H1 (cell line): ENCODE results near the gene DHDDS. TPM values are rescaled to one million over a fixed set of nuclear protein-coding genes. Genes with fewer than 3 reads are reported as not detected.
A peak's percentile ranks its signal among the peaks of the same experiment; 100 is the strongest.

Source experiments
- CTCF ChIA-PET: fragments of 300-600 bp; sonication (Branson Sonifier 250); formaldehyde crosslinking; loops from one replicate; lab custom pipeline; 2021; ENCODE audit not compliant: partially characterized antibody; lab: Charles Lee
- POLR2A ChIA-PET: fragments of 300-600 bp; sonication (Branson Sonifier 250); formaldehyde crosslinking; loops from one replicate; lab custom pipeline; 2021; ENCODE audit warnings: inconsistent platforms; ENCODE audit not compliant: partially characterized antibody; lab: Charles Lee
- DNase-seq, 2 experiments: peaks; one replicate each; pipeline versions ENCODE4 v3.0.0 to v3.0.0-alpha.2; 2010 to 2022; ENCODE audit warnings: low spot score in 2 of 2, low read depth in 1 of 2, mixed read lengths in 1 of 2
- FAIRE-seq: peaks from 2 replicates; lab custom pipeline; 2011; peaks lifted over from hg19 to GRCh38; lab: Jason Lieb, UNC
- H2AFZ ChIP-seq: 2 replicates; pipeline ENCODE4 v1.8.1; 2012; ENCODE audit warnings: low read length, inconsistent platforms
- H2AK5ac ChIP-seq: 2 replicates; pipeline ENCODE4 v1.6.1; 2013; ENCODE audit warnings: low read depth, low read length
- H2BK120ac ChIP-seq: replicated peaks from 2 replicates; pipeline ENCODE3; 2013; ENCODE audit warnings: low read depth, low read length, inconsistent platforms
- H2BK12ac ChIP-seq: 2 replicates; pipeline ENCODE4 v1.6.1; 2013; ENCODE audit warnings: low read depth, low read length
- H2BK15ac ChIP-seq: 2 replicates; pipeline ENCODE4 v1.6.1; 2013; ENCODE audit warnings: low read length
- H2BK20ac ChIP-seq: 2 replicates; pipeline ENCODE4 v1.6.1; 2013; ENCODE audit warnings: low read length
- H2BK5ac ChIP-seq: 2 replicates; pipeline ENCODE4 v1.6.1; 2013; ENCODE audit warnings: low read depth, low read length
- H3K14ac ChIP-seq: 2 replicates; pipeline ENCODE4 v1.6.1; 2013; ENCODE audit warnings: inconsistent platforms; ENCODE audit not compliant: insufficient read length
- H3K18ac ChIP-seq: 2 replicates; pipeline ENCODE4 v1.6.1; 2013; ENCODE audit warnings: low read length; ENCODE audit errors: extremely low read depth
- H3K23ac ChIP-seq: 2 replicates; pipeline ENCODE4 v1.6.1; 2013; ENCODE audit warnings: inconsistent platforms; ENCODE audit not compliant: insufficient read length
- H3K23me2 ChIP-seq: 2 replicates; pipeline ENCODE4 v1.6.1; 2013; ENCODE audit warnings: low read depth, low read length
- H3K27ac ChIP-seq: 2 replicates; pipeline ENCODE4 v1.6.1; 2011; ENCODE audit warnings: low read depth, low read length, inconsistent platforms
- H3K27me3 ChIP-seq, 4 experiments: replicated peaks in 1 of 4; 1 replicate in 1 of 4; 2 replicates in 3 of 4; pipeline versions ENCODE4 v1.6.1 to v1.8.1; 2011 to 2013; ENCODE audit warnings: low read length in 3 of 4, mild to moderate bottlenecking in 3 of 4, inconsistent platforms in 2 of 4, mixed read lengths in 2 of 4, moderate library complexity in 1 of 4; ENCODE audit not compliant: control insufficient read depth in 3 of 4, insufficient read depth in 3 of 4; ENCODE audit errors: extremely low read depth in 1 of 4
- H3K36me3 ChIP-seq, 4 experiments: 2 replicates each; pipeline versions ENCODE4 v1.6.1 to v1.8.1; 2011 to 2013; ENCODE audit warnings: mild to moderate bottlenecking in 4 of 4, low read length in 3 of 4, moderate library complexity in 2 of 4, control low read depth in 1 of 4, inconsistent platforms in 1 of 4; ENCODE audit not compliant: insufficient read depth in 4 of 4, control insufficient read depth in 2 of 4
- H3K4ac ChIP-seq: replicated peaks from 2 replicates; pipeline ENCODE3; 2013; ENCODE audit warnings: low read length, low read depth, mixed read lengths, inconsistent platforms; ENCODE audit not compliant: insufficient read length
- H3K4me1 ChIP-seq, 4 experiments: replicated peaks in 1 of 4; 1 replicate in 1 of 4; 2 replicates in 3 of 4; pipeline versions ENCODE4 v1.6.1 to v1.8.1; 2011 to 2013; ENCODE audit warnings: low read length in 3 of 4, inconsistent platforms in 2 of 4, mixed read lengths in 1 of 4; ENCODE audit not compliant: insufficient read depth in 4 of 4, control insufficient read depth in 3 of 4
- H3K4me2 ChIP-seq, 2 experiments: 2 replicates each; pipeline versions ENCODE4 v1.6.1 to v1.8.1; 2011 to 2013; ENCODE audit warnings: low read depth in 2 of 2, low read length in 2 of 2, control low read depth in 1 of 2, inconsistent platforms in 1 of 2, mild to moderate bottlenecking in 1 of 2; ENCODE audit not compliant: insufficient read depth in 1 of 2
- H3K4me3 ChIP-seq, 4 experiments: fragments of 200-600, 300-600 bp in 1 of 4; sonication (generic), shearing (Covaris generic), sonication (Bioruptor Twin) in 1 of 4; 2 replicates each; pipeline versions ENCODE4 v1.5.1 to v1.8.1; 2011 to 2016; ENCODE audit warnings: low read length in 4 of 4, low read depth in 3 of 4, control low read depth in 2 of 4, inconsistent platforms in 2 of 4, mild to moderate bottlenecking in 2 of 4, mixed read lengths in 1 of 4, moderate library complexity in 1 of 4; ENCODE audit not compliant: insufficient read depth in 2 of 4; ENCODE audit errors: extremely low read depth in 1 of 4
- H3K56ac ChIP-seq: replicated peaks from 2 replicates; pipeline ENCODE3; 2013; ENCODE audit warnings: low read depth, mild to moderate bottlenecking, mixed read lengths, low read length, inconsistent platforms; ENCODE audit not compliant: insufficient read length
- H3K79me1 ChIP-seq: 2 replicates; pipeline ENCODE4 v1.6.1; 2013; ENCODE audit warnings: low read depth, low read length, control low read depth
- H3K79me2 ChIP-seq, 2 experiments: 2 replicates each; pipeline versions ENCODE4 v1.6.1 to v1.8.1; 2012 to 2013; ENCODE audit warnings: low read length in 2 of 2, mild to moderate bottlenecking in 2 of 2, inconsistent platforms in 1 of 2; ENCODE audit not compliant: insufficient read depth in 2 of 2, control insufficient read depth in 1 of 2
- H3K9ac ChIP-seq, 4 experiments: replicated peaks in 1 of 4; 1 replicate in 1 of 4; 2 replicates in 3 of 4; pipeline versions ENCODE4 v1.6.1 to v1.8.1; 2011 to 2013; ENCODE audit warnings: low read depth in 3 of 4, low read length in 3 of 4, control low read depth in 2 of 4, mild to moderate bottlenecking in 2 of 4, moderate library complexity in 2 of 4, inconsistent platforms in 1 of 4; ENCODE audit errors: extremely low read depth in 1 of 4
- H3K9me3 ChIP-seq, 2 experiments: 2 replicates each; pipeline versions ENCODE4 v1.6.1 to v1.8.1; 2012 to 2013; ENCODE audit warnings: mild to moderate bottlenecking in 2 of 2, moderate library complexity in 2 of 2, control low read depth in 1 of 2, inconsistent platforms in 1 of 2, low read depth in 1 of 2, low read length in 1 of 2, mixed read lengths in 1 of 2; ENCODE audit not compliant: insufficient read depth in 2 of 2
- H4K20me1 ChIP-seq, 2 experiments: replicated peaks in 1 of 2; 2 replicates each; pipeline versions ENCODE3 to v1.8.1; 2011 to 2013; ENCODE audit warnings: inconsistent platforms in 2 of 2, low read length in 2 of 2, mild to moderate bottlenecking in 1 of 2; ENCODE audit not compliant: insufficient read depth in 2 of 2, control insufficient read depth in 1 of 2
- H4K5ac ChIP-seq: 2 replicates; pipeline ENCODE4 v1.6.1; 2013; ENCODE audit warnings: low read length, low read depth, mixed read lengths, inconsistent platforms; ENCODE audit not compliant: insufficient read length
- H4K8ac ChIP-seq: 2 replicates; pipeline ENCODE4 v1.8.0; 2013; ENCODE audit warnings: mild to moderate bottlenecking, moderate library complexity, low read length, inconsistent platforms; ENCODE audit not compliant: insufficient read depth; ENCODE audit errors: extremely low read depth
- H4K91ac ChIP-seq: replicated peaks from 2 replicates; pipeline ENCODE3; 2013; ENCODE audit warnings: low read length, mixed read lengths, inconsistent platforms; ENCODE audit not compliant: insufficient read length
- CBX5 ChIP-seq: fragments of 300-800, 300-1000 bp; sonication (generic); IDR thresholded peaks from 2 replicates; pipeline ENCODE4 v1.7.1; 2016; ENCODE audit warnings: antibody characterized with exemption, low read length, low read depth
- GABPA ChIP-seq: IDR thresholded peaks from 2 replicates; pipeline ENCODE4 v1.6.1; 2011; ENCODE audit warnings: mild to moderate bottlenecking, low read length, moderate library complexity, borderline replicate concordance; ENCODE audit not compliant: insufficient read depth
- GTF2F1 ChIP-seq: IDR thresholded peaks from 2 replicates; pipeline ENCODE4 v1.6.1; 2012; ENCODE audit warnings: low read depth, low read length, improper control_type of control experiment, borderline replicate concordance
- POLR2A ChIP-seq, 2 experiments: IDR thresholded peaks; 1 replicate in 1 of 2; 2 replicates in 1 of 2; pipeline ENCODE4 v1.6.1; 2011; ENCODE audit warnings: low read depth in 2 of 2, low read length in 2 of 2, mild to moderate bottlenecking in 2 of 2; ENCODE audit errors: control extremely low read depth in 1 of 2
- POLR2AphosphoS5 ChIP-seq: IDR thresholded peaks from 2 replicates; pipeline ENCODE4 v1.6.1; 2011; ENCODE audit warnings: low read depth, low read length
- SIN3A ChIP-seq, 2 experiments: IDR thresholded peaks in 1 of 2; conservative IDR thresholded peaks in 1 of 2; 2 replicates each; pipeline ENCODE4 v1.6.1; 2011 to 2012; ENCODE audit warnings: low read length in 2 of 2, improper control_type of control experiment in 1 of 2, low read depth in 1 of 2, mild to moderate bottlenecking in 1 of 2
- TAF1 ChIP-seq: IDR thresholded peaks from 2 replicates; pipeline ENCODE4 v1.6.1; 2011; ENCODE audit warnings: mild to moderate bottlenecking, low read depth, low read length
- TAF7 ChIP-seq: optimal IDR thresholded peaks from 2 replicates; pipeline ENCODE3; 2011; ENCODE audit warnings: low read depth, mild to moderate bottlenecking, inconsistent platforms, low read length, moderate library complexity, borderline replicate concordance
- WGBS, 2 experiments: shearing (Covaris generic) in 1 of 2; methylation state at CpG; one replicate each; pipeline versions ENCODE4 v1.1.6 to v1.1.7; 2013 to 2015; ENCODE audit warnings: low lambda C conversion rate in 2 of 2, mixed read lengths in 2 of 2, inconsistent platforms in 1 of 2, low coverage in 1 of 2, missing lambda C conversion rate in 1 of 2; ENCODE audit not compliant: insufficient replicate concordance in 2 of 2, insufficient coverage in 1 of 2, insufficient read length in 1 of 2; ENCODE audit errors: extremely low coverage in 1 of 2, missing lambda C conversion rate in 1 of 2; 5-methylcytosine and 5-hydroxymethylcytosine counted together
- polyA plus RNA-seq, 7 experiments: library from polyadenylated mRNA; depleted of rRNA in 3 of 7; stranded (reverse) in 5 of 7; unstranded in 2 of 7; fragments of >200 nt in 5 of 7; fragments of 200-250 nt in 2 of 7; gene quantifications; 1 replicate in 5 of 7; 2 replicates in 1 of 7; 4 replicates in 1 of 7; pipeline versions ENCODE4 v1.2.1 to v1.2.3, GENCODE V29; 2011 to 2013; ENCODE audit warnings: missing spikeins in 2 of 7, mixed read lengths in 2 of 7
- total RNA-seq: library from RNA; stranded (reverse); fragmentation: NEBNext Ultra II Directional; extraction: Animal tissue kit (Norgen Biotek cat#: 25700); gene quantifications from 2 replicates; pipeline ENCODE4 v1.2.1, GENCODE V29; 2021
- TF ChIP-seq, protein P1 (sequence below): IDR thresholded peaks from 2 replicates; pipeline ENCODE4 v1.6.1; 2012; ENCODE audit warnings: inconsistent platforms

DHDDS gene
- total and polyA plus RNA-seq, 2 of the 8 experiments (the other 6 are each of a cell fraction or from before 2014, with no cell fraction given), result 28.3 to 44.6 TPM

DNA sequence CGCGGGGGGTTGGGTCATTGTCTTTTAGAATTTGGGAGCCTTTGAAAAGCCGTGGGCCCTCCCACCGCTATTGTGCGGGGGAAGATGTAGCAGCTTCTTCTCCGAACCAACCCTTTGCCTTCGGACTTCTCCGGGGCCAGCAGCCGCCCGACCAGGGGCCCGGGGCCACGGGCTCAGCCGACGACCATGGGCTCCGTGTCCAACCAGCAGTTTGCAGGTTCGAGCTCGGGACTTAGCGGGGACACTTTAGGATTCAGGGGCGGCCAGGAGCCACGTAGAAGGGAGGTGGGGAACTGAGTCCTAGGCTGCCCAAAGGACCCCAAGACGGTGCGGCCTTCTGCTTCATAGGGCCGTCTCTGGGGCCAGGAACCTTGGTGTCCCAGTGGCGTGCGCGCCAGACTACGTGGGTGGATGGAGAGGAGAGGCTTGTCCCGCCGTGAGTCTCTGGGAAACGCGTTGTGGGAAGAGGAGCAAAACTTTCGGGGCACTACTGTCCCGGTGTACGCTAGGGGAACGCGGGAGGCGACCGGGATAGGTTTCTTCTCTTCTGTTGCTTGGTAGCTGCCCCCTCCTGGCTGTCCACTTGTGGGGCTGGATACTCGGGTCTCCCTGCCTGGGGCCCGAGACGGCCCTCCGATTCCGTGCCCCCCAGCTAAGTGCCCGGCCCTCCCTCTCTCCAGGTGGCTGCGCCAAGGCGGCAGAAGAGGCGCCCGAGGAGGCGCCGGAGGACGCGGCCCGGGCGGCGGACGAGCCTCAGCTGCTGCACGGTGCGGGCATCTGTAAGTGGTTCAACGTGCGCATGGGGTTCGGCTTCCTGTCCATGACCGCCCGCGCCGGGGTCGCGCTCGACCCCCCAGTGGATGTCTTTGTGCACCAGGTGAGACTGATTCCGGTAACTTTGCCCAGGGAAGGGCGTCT, 21.2 kb upstream of the DHDDS start, which contains the start of gene LIN28A:
Gene LIN28A (plus strand): TSS at position 112 of the 918 bp plus-strand sequence. CDS start 75 bp downstream, at position 187.
- H2BK120ac ChIP-seq, result peak within 1 kb of the TSS; percentile 93
- FAIRE-seq (no peak), DNase-seq (peak in 1 of 2 experiments; percentile 59)
- H4K5ac ChIP-seq, result peak within 1 kb of the TSS; percentile 98
- H3K14ac ChIP-seq, result peak within 1 kb of the TSS; percentile 97
- peak within 1 kb of the TSS; percentile 99 for H4K91ac ChIP-seq
- ChIA-PET CTCF (interaction anchor here (1.0 to 3.2 kb wide), 10 partner anchors 9 to 132 kb away, joined by 3 to 22 read pairs (median 4); partner anchors contain the start of genes DHDDS and SH3BGRL3), POLR2A (interaction anchor here (0.5 to 8.6 kb wide), 43 partner anchors 8 to 484 kb away, joined by 3 to 166 read pairs (median 4); partner anchors contain the start of genes CD52, CRYBG2, DHDDS and HMGN2)
- H2BK20ac ChIP-seq, result peak within 1 kb of the TSS; percentile 92
- H2AFZ ChIP-seq, result no peak within 1 kb of the TSS
- H3K27me3 ChIP-seq, result no peaks in the 10 kb centered on the region
- no peaks in the 10 kb centered on the region for H3K9me3 ChIP-seq
- H3K4ac ChIP-seq, result peak within 1 kb of the TSS; percentile 100
- peaks cover 12 to 51% of the 10 kb centered on the region in 2 experiments; a peak in 3 of 4 replicates for H3K79me2 ChIP-seq
- H3K23ac ChIP-seq, result no peak within 1 kb of the TSS
- H3K27ac ChIP-seq, result peak within 1 kb of the TSS; percentile 94
- peak within 1 kb of the TSS; percentile 88 for H2BK15ac ChIP-seq
- H4K20me1 ChIP-seq, result peaks cover 0 to 8% of the 10 kb centered on the region in 2 experiments
- peak within 1 kb of the TSS; percentile 99 for H2BK5ac ChIP-seq
- H3K9ac ChIP-seq, result peak within 1 kb of the TSS; percentile 87 to 95 (median 92)
- 2% methylated on average over 61 of the region's 70 CpGs; no CpG with 5 or more reads in 1 of the 2 experiments for WGBS, 2 experiments
- H3K4me1 ChIP-seq, result peaks cover under 1 to 24% (median 10%) of the 10 kb centered on the region in 4 experiments
- peaks cover 7 to 49% (median 17%) of the 10 kb centered on the region in 4 experiments; a peak in 7 of 8 replicates for H3K36me3 ChIP-seq
- peaks cover 29% of the 10 kb centered on the region for H3K23me2 ChIP-seq
- H2BK12ac ChIP-seq, result peak within 1 kb of the TSS; percentile 97
- peak within 1 kb of the TSS; percentile 95 for H2AK5ac ChIP-seq
- H3K4me3 ChIP-seq, result peak within 1 kb of the TSS; percentile 78 to 98 (median 89)
- H3K79me1 ChIP-seq, result no peaks in the 10 kb centered on the region; the same call in 1 of the 2 replicates
- H3K56ac ChIP-seq, result peak within 1 kb of the TSS; percentile 97
- peak within 1 kb of the TSS; percentile 91 for H4K8ac ChIP-seq
- H3K18ac ChIP-seq, result peak within 1 kb of the TSS; percentile 99
- peak within 1 kb of the TSS; percentile 92 to 96 for H3K4me2 ChIP-seq
- TF ChIP-seq POLR2A (IDR thresholded peaks at IDR 0.05; ENCODE audit: control extremely low read depth in 1 of 2, low read depth in 2 of 2, low read length in 2 of 2) (peak; percentile 76 to 83), SIN3A (conservative IDR thresholded peaks at IDR 0.05 in 1 of 2, IDR thresholded peaks at IDR 0.05 in 1 of 2; ENCODE audit: low read depth in 1 of 2, low read length in 2 of 2) (0 out of 4 replicates have a peak, but pooled peaks of 1 of the 2 experiments have one; percentile 11), GTF2F1 (peak; percentile 33; the same call in 1 of the 2 replicates), CBX5 (no peak), TAF1 (peak; percentile 80), GABPA (no peak), TAF7 (peak; percentile 85), POLR2AphosphoS5 (peak; percentile 31)
- TF ChIP-seq, protein P1, sequence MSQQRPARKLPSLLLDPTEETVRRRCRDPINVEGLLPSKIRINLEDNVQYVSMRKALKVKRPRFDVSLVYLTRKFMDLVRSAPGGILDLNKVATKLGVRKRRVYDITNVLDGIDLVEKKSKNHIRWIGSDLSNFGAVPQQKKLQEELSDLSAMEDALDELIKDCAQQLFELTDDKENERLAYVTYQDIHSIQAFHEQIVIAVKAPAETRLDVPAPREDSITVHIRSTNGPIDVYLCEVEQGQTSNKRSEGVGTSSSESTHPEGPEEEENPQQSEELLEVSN, result no peak
